HCT116 (cell line): ENCODE measurements around the gene AUTS2.

Experiments used
- CEBPB ChIP-seq: IDR thresholded peaks from 2 replicates; pipeline ENCODE4 v1.6.1; 2012; ENCODE audit warnings: low read depth
- EZH2 ChIP-seq: fragments of 200-600 bp; sonication (generic); IDR thresholded peaks from 2 replicates; pipeline ENCODE4 v1.6.1; 2017; ENCODE audit warnings: antibody characterized with exemption, mixed run types
- JUND ChIP-seq: IDR thresholded peaks from 2 replicates; pipeline ENCODE4 v1.6.1; 2012
- POLR2A ChIP-seq: IDR thresholded peaks from 2 replicates; pipeline ENCODE4 v1.7.0; 2011; ENCODE audit warnings: borderline replicate concordance; ENCODE audit not compliant: insufficient read depth, insufficient read length; ENCODE audit errors: extremely low read depth
- POLR2AphosphoS5 ChIP-seq: IDR thresholded peaks from 2 replicates; pipeline ENCODE4 v1.6.1; 2011; ENCODE audit warnings: mild to moderate bottlenecking, low read depth, low read length, moderate library complexity
- YY1 ChIP-seq: IDR thresholded peaks from 2 replicates; pipeline ENCODE4 v1.6.1; 2011; ENCODE audit warnings: low read length, low read depth, moderate library complexity, mild to moderate bottlenecking; ENCODE audit not compliant: insufficient replicate concordance; ENCODE audit errors: extremely low read depth
- ZNF274 ChIP-seq: fragments of 200-500 bp; sonication (Bioruptor generic); IDR thresholded peaks from 2 replicates; pipeline ENCODE4 v1.6.1; 2014; ENCODE audit warnings: mild to moderate bottlenecking, low read depth, low read length, inconsistent platforms
- TF ChIP-seq, protein P1 (sequence below), 3 experiments: fragments of 200-600 bp in 1 of 3; sonication (generic) in 1 of 3; IDR thresholded peaks in 2 of 3; conservative IDR thresholded peaks in 1 of 3; 2 replicates each; pipeline ENCODE4 v1.5.1; 2012 to 2017; ENCODE audit warnings: low read depth in 2 of 3, low read length in 2 of 3, antibody characterized with exemption in 1 of 3, borderline replicate concordance in 1 of 3, control low read depth in 1 of 3, mild to moderate bottlenecking in 1 of 3, mixed read lengths in 1 of 3, mixed run types in 1 of 3, moderate library complexity in 1 of 3; ENCODE audit not compliant: insufficient read depth in 1 of 3
- TF ChIP-seq, protein P2 (sequence below): IDR thresholded peaks from 2 replicates; pipeline ENCODE4 v1.6.1; 2012

DNA sequence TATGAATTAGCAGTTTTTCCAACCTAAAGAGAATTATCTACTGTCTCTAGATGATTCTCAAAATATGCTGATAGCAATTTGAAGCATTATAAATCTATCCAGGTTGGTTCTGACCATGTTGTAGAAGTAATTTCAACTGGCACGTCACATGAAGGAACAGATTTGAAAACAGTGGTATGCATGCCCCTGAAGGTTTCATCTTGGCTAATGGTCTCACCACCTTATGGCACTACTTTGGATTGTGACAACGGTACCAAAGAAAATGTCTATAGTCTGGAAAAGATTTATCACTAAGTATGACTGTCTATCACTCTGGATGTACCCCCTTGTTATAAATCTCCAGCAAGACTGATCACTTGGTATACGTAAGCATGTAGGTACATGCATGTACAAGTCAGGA is 810.6 kb downstream of the AUTS2 start:
- TF ChIP-seq, protein P1, sequence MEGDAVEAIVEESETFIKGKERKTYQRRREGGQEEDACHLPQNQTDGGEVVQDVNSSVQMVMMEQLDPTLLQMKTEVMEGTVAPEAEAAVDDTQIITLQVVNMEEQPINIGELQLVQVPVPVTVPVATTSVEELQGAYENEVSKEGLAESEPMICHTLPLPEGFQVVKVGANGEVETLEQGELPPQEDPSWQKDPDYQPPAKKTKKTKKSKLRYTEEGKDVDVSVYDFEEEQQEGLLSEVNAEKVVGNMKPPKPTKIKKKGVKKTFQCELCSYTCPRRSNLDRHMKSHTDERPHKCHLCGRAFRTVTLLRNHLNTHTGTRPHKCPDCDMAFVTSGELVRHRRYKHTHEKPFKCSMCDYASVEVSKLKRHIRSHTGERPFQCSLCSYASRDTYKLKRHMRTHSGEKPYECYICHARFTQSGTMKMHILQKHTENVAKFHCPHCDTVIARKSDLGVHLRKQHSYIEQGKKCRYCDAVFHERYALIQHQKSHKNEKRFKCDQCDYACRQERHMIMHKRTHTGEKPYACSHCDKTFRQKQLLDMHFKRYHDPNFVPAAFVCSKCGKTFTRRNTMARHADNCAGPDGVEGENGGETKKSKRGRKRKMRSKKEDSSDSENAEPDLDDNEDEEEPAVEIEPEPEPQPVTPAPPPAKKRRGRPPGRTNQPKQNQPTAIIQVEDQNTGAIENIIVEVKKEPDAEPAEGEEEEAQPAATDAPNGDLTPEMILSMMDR (IDR thresholded peaks at IDR 0.05 in 2 of 3, conservative IDR thresholded peaks at IDR 0.05 in 1 of 3; ENCODE audit: borderline replicate concordance in 1 of 3, insufficient read depth in 1 of 3, low read depth in 2 of 3, low read length in 2 of 3): no peak
- no peak for TF ChIP-seq YY1
- no peak for TF ChIP-seq CEBPB
- TF ChIP-seq JUND: no peak
- TF ChIP-seq POLR2A: no peak
- TF ChIP-seq, protein P2, sequence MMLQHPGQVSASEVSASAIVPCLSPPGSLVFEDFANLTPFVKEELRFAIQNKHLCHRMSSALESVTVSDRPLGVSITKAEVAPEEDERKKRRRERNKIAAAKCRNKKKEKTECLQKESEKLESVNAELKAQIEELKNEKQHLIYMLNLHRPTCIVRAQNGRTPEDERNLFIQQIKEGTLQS: no peak
- TF ChIP-seq POLR2AphosphoS5: no peak
- TF ChIP-seq ZNF274: no peak
- TF ChIP-seq EZH2: no peak
